Measurements from ENCODE around the gene ULK3.
A peak's percentile ranks its signal among the peaks of the same experiment; 100 is the strongest.

Gene ULK3

GRCh38 chr15:74800559-74801094 is 42.3 kb downstream of the ULK3 start:
- H3K4me3 ChIP-seq (ENCODE audit: low read depth, low read length): no peak overlapping the region
- DNase-seq (ENCODE audit: low read depth): no peak
- no peak for TF ChIP-seq CTCF (conservative IDR thresholded peaks at IDR 0.05; ENCODE audit: low read depth, low read length)

GRCh38 chr15:74799856-74800558 is 42.9 kb downstream of the ULK3 start:
- peak; percentile 96 for TF ChIP-seq CTCF (conservative IDR thresholded peaks at IDR 0.05; ENCODE audit: low read depth, low read length)
- H3K4me3 ChIP-seq (ENCODE audit: low read depth, low read length): no peak overlapping the region
- DNase-seq (ENCODE audit: low read depth): peak; percentile 57

GRCh38 chr15:74799255-74799855 is 43.6 kb downstream of the ULK3 start:
- H3K4me3 ChIP-seq (ENCODE audit: low read depth, low read length): no peak overlapping the region
- TF ChIP-seq CTCF (conservative IDR thresholded peaks at IDR 0.05; ENCODE audit: low read depth, low read length): no peak
- DNase-seq (ENCODE audit: low read depth): no peak

GRCh38 chr15:74798388-74799254 is 44.3 kb downstream of the ULK3 start:
- DNase-seq (ENCODE audit: low read depth): no peak
- H3K4me3 ChIP-seq (ENCODE audit: low read depth, low read length): no peak overlapping the region
- no peak for TF ChIP-seq CTCF (conservative IDR thresholded peaks at IDR 0.05; ENCODE audit: low read depth, low read length)

- TF ChIP-seq CTCF (conservative IDR thresholded peaks at IDR 0.05; ENCODE audit: low read depth, low read length): no peak
- DNase-seq (ENCODE audit: low read depth): no peak
- no peak overlapping the region for H3K4me3 ChIP-seq (ENCODE audit: low read depth, low read length)
Observed at GRCh38 chr15:74795966-74796625, 46.9 kb downstream of the ULK3 start.

- no peak overlapping the region for H3K4me3 ChIP-seq (ENCODE audit: low read depth, low read length)
- TF ChIP-seq CTCF (conservative IDR thresholded peaks at IDR 0.05; ENCODE audit: low read depth, low read length): no peak
- DNase-seq (ENCODE audit: low read depth): no peak
Observed at GRCh38 chr15:74794970-74795349, 48.0 kb downstream of the ULK3 start.

All from choroid plexus epithelial cell (primary cell).